B cell (primary cell): ENCODE measurements around the gene PCNX3.

Experiments
- EZH2 ChIP-seq: IDR thresholded peaks from 2 replicates; pipeline ENCODE4 v1.6.1; 2012; ENCODE audit warnings: borderline replicate concordance, low read depth, mild to moderate bottlenecking, moderate library complexity, low read length; ENCODE audit not compliant: insufficient read depth, poor library complexity, severe bottlenecking
- TF ChIP-seq, protein P1 (sequence below): fragments of 200-600 bp; IDR thresholded peaks from one replicate; pipeline ENCODE4 v1.8.0; 2022; ENCODE audit warnings: antibody characterized with exemption, mild to moderate bottlenecking

GRCh38 chr11:65648997-65649493 is 33.5 kb downstream of the PCNX3 start:
- TF ChIP-seq, protein P1, sequence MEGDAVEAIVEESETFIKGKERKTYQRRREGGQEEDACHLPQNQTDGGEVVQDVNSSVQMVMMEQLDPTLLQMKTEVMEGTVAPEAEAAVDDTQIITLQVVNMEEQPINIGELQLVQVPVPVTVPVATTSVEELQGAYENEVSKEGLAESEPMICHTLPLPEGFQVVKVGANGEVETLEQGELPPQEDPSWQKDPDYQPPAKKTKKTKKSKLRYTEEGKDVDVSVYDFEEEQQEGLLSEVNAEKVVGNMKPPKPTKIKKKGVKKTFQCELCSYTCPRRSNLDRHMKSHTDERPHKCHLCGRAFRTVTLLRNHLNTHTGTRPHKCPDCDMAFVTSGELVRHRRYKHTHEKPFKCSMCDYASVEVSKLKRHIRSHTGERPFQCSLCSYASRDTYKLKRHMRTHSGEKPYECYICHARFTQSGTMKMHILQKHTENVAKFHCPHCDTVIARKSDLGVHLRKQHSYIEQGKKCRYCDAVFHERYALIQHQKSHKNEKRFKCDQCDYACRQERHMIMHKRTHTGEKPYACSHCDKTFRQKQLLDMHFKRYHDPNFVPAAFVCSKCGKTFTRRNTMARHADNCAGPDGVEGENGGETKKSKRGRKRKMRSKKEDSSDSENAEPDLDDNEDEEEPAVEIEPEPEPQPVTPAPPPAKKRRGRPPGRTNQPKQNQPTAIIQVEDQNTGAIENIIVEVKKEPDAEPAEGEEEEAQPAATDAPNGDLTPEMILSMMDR = no peak
- TF ChIP-seq EZH2 = no peak
